HTERT RPE-1 (cell line): ENCODE results near the gene HSPD1.
"Not testable (repeated sequence)": the region's sequence is repeated elsewhere in the genome, so short reads cannot be mapped to it uniquely, and the experiment has no call there.

ENCODE experiments used
- in situ Hi-C: fragments of 300-500 bp; cut with MboI; formaldehyde crosslinking; loops from 4 replicates; pipeline ENCODE4 v1.14.3; 2020; ENCODE audit warnings: low sequenced_read_pairs

Gene HSPD1

DNA sequence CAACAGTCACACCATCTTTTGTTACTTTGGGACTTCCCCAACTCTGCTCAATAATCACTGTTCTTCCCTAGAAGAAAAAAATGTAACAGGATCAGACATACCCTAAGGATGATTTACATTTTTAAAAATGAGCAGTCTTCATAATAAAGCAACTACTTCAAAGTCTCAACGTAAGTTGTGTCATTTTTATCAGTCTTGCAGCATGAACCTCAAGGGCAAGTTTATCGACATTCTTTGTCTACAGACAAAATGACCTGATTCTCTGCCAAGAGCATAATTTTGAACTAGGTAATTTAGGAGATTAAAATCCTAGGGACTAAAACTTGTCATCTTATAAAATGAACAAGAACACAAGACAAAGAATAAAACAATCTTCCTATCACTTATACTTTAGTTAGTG lies 2.3 kb downstream of the HSPD1 start:
- in situ Hi-C loops = no loop called here

DNA sequence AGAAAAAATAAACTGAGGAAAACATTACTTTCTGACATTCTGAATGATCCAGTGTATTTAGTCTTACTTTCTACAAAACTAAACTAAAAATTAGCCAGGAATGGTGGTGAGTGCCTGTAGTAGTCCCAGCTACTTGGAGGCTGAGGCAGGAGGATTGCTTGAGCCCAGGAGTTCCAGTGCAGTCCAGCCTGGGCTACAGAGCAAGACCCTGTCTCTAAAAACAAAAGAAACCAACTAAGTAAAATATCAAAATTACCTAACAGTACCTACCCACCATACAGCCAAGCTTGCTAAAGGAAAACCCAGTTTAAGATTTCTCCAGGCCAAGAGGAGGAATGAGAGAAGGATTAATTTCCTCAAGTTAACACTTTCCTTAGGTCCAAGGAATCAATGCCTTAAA lies 2.9 kb downstream of the HSPD1 start:
- in situ Hi-C loops = no loop called here

DNA sequence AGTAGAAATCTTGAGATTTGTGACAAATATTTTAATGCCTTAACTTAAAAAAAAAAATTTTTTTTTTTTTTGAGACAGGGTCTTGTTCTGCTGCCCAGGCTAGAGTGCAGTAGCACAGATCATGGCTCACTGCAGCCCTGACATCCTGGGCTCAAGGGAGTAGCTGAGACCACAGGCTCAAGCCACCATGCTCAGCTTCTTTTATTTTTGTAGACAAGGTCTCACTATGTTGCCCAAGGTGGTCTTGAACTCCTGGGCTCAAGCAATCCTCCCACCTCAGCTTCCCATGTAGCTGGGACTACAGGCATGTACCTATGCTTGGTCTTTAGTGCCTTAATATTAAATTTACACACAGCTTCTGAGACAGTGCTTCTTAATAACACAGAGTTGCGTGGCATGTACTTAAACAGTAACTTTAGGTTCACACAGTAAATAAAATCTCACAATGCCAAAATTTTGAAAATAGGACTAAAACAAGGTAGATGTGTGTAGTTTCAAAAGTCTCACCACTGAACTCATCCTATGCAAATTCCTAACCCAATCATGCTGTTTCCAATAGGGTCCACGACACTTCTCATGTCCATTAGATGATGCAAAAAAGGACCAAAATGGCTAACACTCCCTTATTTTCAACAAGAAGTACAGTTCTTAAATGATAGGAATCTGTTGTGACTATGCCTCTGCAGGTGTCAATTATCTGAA lies 4.1 kb downstream of the HSPD1 start:
- in situ Hi-C loops = no loop called here

- in situ Hi-C loops = no loop called here
These were observed 12.3 kb downstream of the HSPD1 start for GRCh38 chr2:197487385-197487784.

- in situ Hi-C loops = no loop called here
These were observed 13.5 kb downstream of the HSPD1 start for GRCh38 chr2:197486175-197486574.

- in situ Hi-C loops = not testable (repeated sequence)
These were observed 15.4 kb downstream of the HSPD1 start for GRCh38 chr2:197484248-197484647.

- in situ Hi-C loops = no loop called here
These were observed 19.2 kb downstream of the HSPD1 start for GRCh38 chr2:197480165-197481036.

- in situ Hi-C loops = no loop called here
These were observed 21.8 kb downstream of the HSPD1 start for GRCh38 chr2:197477797-197478196.

DNA sequence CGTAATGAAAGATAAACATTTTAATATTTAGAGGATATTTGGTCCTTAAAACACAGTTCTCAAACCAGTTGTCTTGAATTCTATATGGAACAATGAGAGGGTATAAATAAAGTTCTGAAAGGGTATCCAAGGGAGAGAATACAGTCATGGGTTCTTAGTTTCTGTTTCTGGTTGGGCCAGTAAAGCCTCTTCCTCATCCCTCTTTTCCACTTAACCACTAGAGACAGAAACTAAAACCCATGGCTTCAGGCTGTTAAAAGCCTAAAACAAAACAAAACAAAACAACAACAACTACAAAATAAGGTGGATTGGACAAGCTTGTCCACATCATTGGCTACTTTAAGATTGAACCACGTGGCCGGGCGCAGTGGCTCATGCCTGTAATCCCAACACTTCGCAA lies 27.5 kb downstream of the HSPD1 start:
- in situ Hi-C loops = no loop called here

DNA sequence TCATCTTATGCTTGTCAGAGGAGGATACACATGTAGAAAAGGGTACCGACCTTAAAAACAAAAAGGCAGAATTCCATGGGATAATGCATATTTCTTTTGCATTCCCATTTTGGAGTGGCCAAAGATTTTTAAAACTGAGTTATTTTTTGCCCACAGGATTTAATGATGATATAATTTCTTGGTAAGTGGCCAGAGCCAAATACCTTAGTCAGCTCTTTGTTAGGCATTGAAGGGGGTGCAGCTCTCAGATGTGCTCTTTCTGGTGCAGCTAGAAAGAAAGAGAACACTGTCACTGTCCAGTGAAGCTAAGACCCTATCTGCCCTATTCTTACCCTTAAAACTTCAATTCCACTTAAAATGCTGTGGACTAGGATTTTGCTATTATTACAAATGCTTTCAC lies 35.5 kb downstream of the HSPD1 start:
- in situ Hi-C loops = no loop called here

GRCh38 chr2:197461057-197461456 lies 38.6 kb downstream of the HSPD1 start:
- in situ Hi-C loops = no loop called here

- in situ Hi-C loops = no loop called here
These were observed 39.0 kb downstream of the HSPD1 start for GRCh38 chr2:197460649-197461048.

- in situ Hi-C loops = no loop called here
These were observed 44.2 kb downstream of the HSPD1 start for GRCh38 chr2:197455428-197455827.

GRCh38 chr2:197454923-197455322 lies 44.7 kb downstream of the HSPD1 start:
- in situ Hi-C loops = no loop called here

DNA sequence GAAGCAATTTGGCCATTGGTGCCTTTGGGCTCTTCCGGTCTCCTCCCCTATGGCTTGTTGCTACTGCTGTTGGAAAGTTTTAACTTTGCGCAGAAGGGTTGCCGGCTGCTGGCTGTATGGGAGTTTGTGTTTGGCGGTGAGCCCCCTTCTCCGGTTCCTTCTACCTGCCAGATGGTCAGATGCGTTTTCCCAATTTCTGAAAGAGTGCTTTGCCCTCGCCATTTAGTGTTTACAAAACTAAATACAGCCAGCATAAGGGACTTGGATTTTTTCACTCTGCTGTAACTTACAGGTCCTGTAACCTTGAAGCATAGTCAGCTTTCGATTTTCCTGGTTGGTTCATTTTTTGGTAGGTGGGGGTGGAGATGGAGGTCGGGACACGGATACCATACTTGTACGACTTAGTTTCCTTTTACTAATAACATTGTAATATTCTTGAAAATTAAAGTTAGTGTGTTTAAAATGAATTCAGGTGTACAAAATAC lies 45.7 kb downstream of the HSPD1 start:
- in situ Hi-C loops = no loop called here

GRCh38 chr2:197453123-197453913 lies 46.3 kb downstream of the HSPD1 start, which contains the start of gene COQ10B:
TSS of gene COQ10B (plus strand) at chr2:197453552. CDS start at chr2:197453561, 9 bp downstream.
- in situ Hi-C loops = no loop called here

DNA sequence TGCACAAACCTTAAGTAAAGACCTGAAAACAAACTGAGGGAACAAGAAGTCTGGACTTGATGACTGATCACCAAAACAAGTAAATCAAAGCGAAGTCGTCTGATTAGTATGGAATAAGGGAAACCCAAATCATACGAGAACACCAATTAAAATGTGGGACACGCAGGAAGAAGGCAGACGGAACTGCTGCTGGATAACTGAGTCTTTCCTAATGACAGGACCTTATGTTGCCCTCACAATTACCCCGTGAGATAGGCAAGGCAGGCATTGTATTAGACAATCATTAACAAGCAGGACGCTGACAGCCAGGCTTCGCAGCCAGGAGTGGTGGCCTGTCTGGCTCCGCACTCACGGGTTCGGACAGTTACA lies 46.9 kb downstream of the HSPD1 start:
- in situ Hi-C loops = no loop called here

- in situ Hi-C loops = not testable (repeated sequence)
These were observed 48.7 kb downstream of the HSPD1 start for GRCh38 chr2:197450935-197451358.

- in situ Hi-C loops = no loop called here
These were observed 49.2 kb downstream of the HSPD1 start for GRCh38 chr2:197450465-197450864.

DNA sequence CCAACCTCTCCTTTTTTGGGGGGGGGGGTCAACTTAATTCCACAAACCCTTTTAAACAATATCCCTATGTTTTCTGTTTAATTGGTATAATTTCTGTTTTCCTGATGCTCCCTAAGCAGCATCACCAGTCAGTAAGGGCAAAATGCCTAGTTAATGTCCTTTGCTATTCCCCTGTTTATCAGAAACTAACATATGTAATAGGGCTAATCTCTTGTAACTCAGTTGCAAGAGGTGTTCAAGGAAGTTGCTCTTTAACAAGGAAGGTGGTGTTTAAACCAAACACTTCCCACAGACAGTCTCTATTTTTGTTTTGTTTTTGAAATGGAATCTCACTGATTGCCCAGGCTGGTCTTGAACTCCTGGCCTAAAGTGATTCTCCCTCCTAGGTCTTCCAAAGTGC lies 52.8 kb downstream of the HSPD1 start:
- in situ Hi-C loops = no loop called here

- in situ Hi-C loops = no loop called here
These were observed 53.9 kb downstream of the HSPD1 start for GRCh38 chr2:197445746-197446145.
